Ishikawa (cell line): ENCODE measurements around the gene C20orf96.

Source experiments
- CEBPB ChIP-seq: IDR thresholded peaks from 2 replicates; pipeline ENCODE4 v1.6.1; 2012
- CREB1 ChIP-seq: IDR thresholded peaks from 2 replicates; pipeline ENCODE4 v1.6.1; 2012; ENCODE audit warnings: low read depth
- EGR1 ChIP-seq: IDR thresholded peaks from 2 replicates; pipeline ENCODE4 v1.6.1; 2012
- EP300 ChIP-seq: IDR thresholded peaks from 2 replicates; pipeline ENCODE4 v1.6.1; 2012; ENCODE audit warnings: borderline replicate concordance
- FOXM1 ChIP-seq: IDR thresholded peaks from 2 replicates; pipeline ENCODE4 v1.6.1; 2012; ENCODE audit warnings: low read depth, borderline replicate concordance
- MAX ChIP-seq: IDR thresholded peaks from 2 replicates; pipeline ENCODE4 v1.6.1; 2012
- NFIC ChIP-seq: IDR thresholded peaks from 2 replicates; pipeline ENCODE4 v1.6.1; 2012
- RAD21 ChIP-seq: IDR thresholded peaks from 2 replicates; pipeline ENCODE4 v1.6.1; 2012; ENCODE audit warnings: low read depth
- REST ChIP-seq: IDR thresholded peaks from 2 replicates; pipeline ENCODE4 v1.6.1; 2012; ENCODE audit warnings: low read depth, mild to moderate bottlenecking
- TAF1 ChIP-seq: IDR thresholded peaks from 2 replicates; pipeline ENCODE4 v1.6.1; 2012; ENCODE audit warnings: low read depth, mild to moderate bottlenecking
- TCF12 ChIP-seq: IDR thresholded peaks from 2 replicates; pipeline ENCODE4 v1.6.1; 2012; ENCODE audit warnings: low read depth
- TEAD4 ChIP-seq: IDR thresholded peaks from 2 replicates; pipeline ENCODE4 v1.6.1; 2012
- USF1 ChIP-seq: IDR thresholded peaks from 2 replicates; pipeline ENCODE4 v1.6.1; 2012
- YY1 ChIP-seq: IDR thresholded peaks from 2 replicates; pipeline ENCODE4 v1.6.1; 2012; ENCODE audit warnings: low read depth
- ZBTB7A ChIP-seq: IDR thresholded peaks from 2 replicates; pipeline ENCODE4 v1.6.1; 2012; ENCODE audit warnings: low read depth

C20orf96 gene

GRCh38 chr20:301886-302848 lies 11.6 kb upstream of the C20orf96 start:
- TF ChIP-seq EGR1 (no peak), TAF1 (no peak), MAX (no peak), RAD21 (no peak), CEBPB (no peak), EP300 (no peak), CREB1 (no peak), NFIC (no peak), YY1 (no peak), USF1 (no peak), TCF12 (no peak), REST (no peak)

- TF ChIP-seq FOXM1 (no peak), USF1 (no peak), NFIC (no peak), TCF12 (no peak), TAF1 (no peak), REST (no peak), ZBTB7A (no peak), EP300 (no peak), RAD21 (no peak), MAX (no peak), CREB1 (no peak), EGR1 (no peak), CEBPB (no peak), TEAD4 (no peak), YY1 (no peak)
These were observed 9.9 kb upstream of the C20orf96 start for GRCh38 chr20:300345-300990.

GRCh38 chr20:298776-299391 lies 8.3 kb upstream of the C20orf96 start:
- TF ChIP-seq NFIC (no peak), TCF12 (no peak), EGR1 (no peak), REST (no peak), TAF1 (no peak), USF1 (no peak), YY1 (no peak), CEBPB (no peak), ZBTB7A (no peak), MAX (no peak)
